VCaP (cell line): Measurements from ENCODE around the gene ATP13A3.

Source experiments
- H3K27ac ChIP-seq: fragments of 450-650 bp; 2 replicates; pipeline ENCODE4 v1.5.1; 2017
- CTCF ChIP-seq: fragments of 450-650 bp; conservative IDR thresholded peaks from 2 replicates; pipeline ENCODE4 v1.5.1; 2017; ENCODE audit warnings: mild to moderate bottlenecking, moderate library complexity

ATP13A3 gene

DNA sequence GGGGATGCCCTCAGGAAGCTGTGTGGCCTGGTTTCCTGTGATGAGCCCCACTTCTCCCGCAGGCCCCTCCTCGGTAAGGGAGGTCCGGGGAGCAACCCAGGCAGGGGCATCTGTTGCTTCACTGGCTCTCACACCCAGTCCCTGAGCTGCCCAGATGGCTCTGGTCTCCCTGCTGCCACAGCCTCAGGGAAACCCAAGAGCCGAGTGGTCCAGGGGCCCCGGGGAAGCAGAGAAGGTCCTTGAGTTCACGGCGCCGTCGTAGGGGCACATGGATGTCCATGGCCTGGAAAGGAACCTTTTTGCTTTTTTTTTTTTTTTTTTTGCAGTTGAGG is 103.9 kb downstream of the ATP13A3 start:
- H3K27ac ChIP-seq = no peak overlapping the region
- TF ChIP-seq CTCF = no peak

DNA sequence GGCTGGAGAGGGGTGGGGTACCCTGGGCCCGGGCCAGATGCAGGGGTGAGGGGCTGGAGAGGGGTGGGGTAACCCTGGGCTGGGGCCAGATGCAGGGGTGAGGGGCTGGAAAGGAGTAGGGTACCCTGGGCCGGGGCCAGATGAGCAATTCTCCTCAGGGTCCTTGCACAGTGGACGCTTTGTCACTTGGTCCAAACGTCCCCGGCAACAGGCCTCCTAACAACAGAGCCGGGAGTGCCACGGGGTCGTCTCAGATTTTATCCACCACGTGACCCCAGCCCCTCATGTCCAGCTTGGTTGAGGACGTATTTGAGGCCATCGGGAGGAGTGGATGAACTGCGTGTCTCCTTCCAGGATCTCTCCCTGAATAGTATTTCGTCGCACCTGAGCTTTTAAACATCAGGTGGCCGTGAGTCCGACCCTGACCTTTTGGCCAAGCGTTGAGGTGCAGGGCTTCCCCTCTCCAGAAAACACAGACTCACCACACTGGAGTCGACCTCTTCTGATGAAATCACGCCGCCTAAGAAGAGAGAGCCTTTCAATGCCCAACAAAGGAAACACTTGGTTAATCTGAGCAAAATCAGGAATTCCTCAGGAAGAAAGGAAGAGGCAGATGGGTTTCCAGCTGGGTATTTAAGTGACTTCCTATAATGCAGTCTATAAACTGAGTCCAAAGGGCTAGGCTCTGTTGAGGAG is 104.5 kb downstream of the ATP13A3 start:
- no peak for TF ChIP-seq CTCF
- H3K27ac ChIP-seq = no peak overlapping the region

GRCh38 chr3:194381460-194381875 is 105.3 kb downstream of the ATP13A3 start:
- TF ChIP-seq CTCF = no peak

GRCh38 chr3:194380326-194380725 is 106.5 kb downstream of the ATP13A3 start:
- TF ChIP-seq CTCF = no peak
- H3K27ac ChIP-seq = no peak overlapping the region

More at GRCh38 chr3:194381460-194381875, 105.3 kb downstream of the ATP13A3 start:
- H3K27ac ChIP-seq = peak overlapping the region; percentile 46; the same call in 1 of the 2 replicates

DNA sequence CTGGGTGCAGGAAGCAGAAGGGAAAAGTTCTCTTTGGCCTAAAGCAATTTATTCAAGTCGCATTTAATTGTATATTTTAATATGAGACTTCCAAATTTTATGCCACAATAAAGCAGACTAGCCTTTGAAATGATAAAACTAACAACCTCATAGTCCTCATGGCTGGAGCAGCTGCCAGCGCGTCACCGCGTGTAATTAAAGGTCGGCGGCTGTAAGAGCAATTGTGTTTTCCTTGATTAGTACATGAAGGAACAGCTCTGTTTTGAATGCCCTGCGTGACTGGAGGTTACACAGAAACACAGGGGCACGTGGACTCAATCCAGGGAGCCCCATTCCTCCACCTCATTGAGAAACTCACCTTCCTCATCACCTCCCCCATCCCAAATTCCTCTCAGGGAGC is 107.2 kb downstream of the ATP13A3 start:
- no peak overlapping the region for H3K27ac ChIP-seq
- TF ChIP-seq CTCF = no peak

DNA sequence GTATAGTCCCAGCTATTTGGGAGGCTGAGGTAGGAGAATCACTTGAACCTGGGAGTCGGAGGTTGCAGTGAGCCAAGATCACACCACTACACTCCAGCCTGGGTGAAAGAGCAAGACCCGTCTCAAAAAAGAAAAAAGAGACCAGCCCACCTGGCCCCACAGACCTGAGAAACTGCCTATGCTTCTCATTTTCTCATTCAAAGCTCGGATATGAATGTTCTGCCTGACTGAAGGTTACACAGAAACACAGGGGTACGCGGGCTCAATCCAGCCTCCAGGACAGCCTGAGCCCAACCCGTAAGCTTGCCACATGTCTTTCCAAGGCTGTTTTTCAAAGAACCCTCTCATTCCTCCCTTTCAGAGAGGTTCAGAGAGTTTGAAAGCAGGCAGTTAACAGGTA is 107.6 kb downstream of the ATP13A3 start:
- no peak overlapping the region for H3K27ac ChIP-seq

DNA sequence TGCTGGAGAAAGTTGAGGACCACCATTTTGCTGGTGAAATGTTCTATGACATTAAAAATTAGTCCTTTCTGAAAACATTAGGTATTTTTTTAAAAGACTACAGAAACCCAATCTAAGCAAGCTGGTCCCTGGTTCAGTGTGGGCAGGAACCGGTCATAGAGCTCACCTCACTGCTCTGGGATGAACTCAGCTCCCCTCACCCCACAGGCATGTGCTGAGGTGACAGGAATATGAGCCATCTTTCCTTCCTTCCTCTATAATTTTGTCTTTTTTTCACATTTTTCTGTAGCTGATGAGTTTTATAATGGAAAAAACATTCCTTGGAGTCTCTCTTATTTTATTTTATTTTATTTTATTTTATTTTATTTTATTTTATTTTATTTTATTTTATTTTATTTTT is 109.1 kb downstream of the ATP13A3 start:
- no peak for TF ChIP-seq CTCF
- no peak overlapping the region for H3K27ac ChIP-seq

More for the DNA sequence above, 107.6 kb downstream of the ATP13A3 start:
- TF ChIP-seq CTCF = no peak
